Measurements from ENCODE around the gene CRB2.

DNA sequence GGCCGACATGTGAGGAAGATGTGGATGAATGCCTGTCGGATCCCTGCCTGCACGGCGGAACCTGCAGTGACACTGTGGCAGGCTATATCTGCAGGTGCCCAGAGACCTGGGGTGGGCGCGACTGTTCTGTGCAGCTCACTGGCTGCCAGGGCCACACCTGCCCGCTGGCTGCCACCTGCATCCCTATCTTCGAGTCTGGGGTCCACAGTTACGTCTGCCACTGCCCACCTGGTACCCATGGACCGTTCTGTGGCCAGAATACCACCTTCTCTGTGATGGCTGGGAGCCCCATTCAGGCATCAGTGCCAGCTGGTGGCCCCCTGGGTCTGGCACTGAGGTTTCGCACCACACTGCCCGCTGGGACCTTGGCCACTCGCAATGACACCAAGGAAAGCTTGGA lies 14.1 kb downstream of the CRB2 start:
- TF ChIP-seq, protein P1, sequence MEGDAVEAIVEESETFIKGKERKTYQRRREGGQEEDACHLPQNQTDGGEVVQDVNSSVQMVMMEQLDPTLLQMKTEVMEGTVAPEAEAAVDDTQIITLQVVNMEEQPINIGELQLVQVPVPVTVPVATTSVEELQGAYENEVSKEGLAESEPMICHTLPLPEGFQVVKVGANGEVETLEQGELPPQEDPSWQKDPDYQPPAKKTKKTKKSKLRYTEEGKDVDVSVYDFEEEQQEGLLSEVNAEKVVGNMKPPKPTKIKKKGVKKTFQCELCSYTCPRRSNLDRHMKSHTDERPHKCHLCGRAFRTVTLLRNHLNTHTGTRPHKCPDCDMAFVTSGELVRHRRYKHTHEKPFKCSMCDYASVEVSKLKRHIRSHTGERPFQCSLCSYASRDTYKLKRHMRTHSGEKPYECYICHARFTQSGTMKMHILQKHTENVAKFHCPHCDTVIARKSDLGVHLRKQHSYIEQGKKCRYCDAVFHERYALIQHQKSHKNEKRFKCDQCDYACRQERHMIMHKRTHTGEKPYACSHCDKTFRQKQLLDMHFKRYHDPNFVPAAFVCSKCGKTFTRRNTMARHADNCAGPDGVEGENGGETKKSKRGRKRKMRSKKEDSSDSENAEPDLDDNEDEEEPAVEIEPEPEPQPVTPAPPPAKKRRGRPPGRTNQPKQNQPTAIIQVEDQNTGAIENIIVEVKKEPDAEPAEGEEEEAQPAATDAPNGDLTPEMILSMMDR (IDR thresholded peaks at IDR 0.05): no peak
- no peak for TF ChIP-seq ZFX (IDR thresholded peaks at IDR 0.05; ENCODE audit: borderline replicate concordance)
